Frontal cortex (tissue), 4 donors: ENCODE data around the gene TSPAN31. TPM values are rescaled to one million over a fixed set of nuclear protein-coding genes. Genes with fewer than 3 reads are reported as not detected.
A peak's percentile ranks its signal among the peaks of the same experiment; 100 is the strongest.
"Not testable (repeated sequence)": the region's sequence is repeated elsewhere in the genome, so short reads cannot be mapped to it uniquely, and the experiment has no call there.

ENCODE experiments used
- DNase-seq, 2 donors: peaks; one replicate each; pipeline ENCODE4 v3.0.0; 2012; ENCODE audit warnings: low spot score in 2 of 2
- FAIRE-seq: peaks from 2 replicates; lab custom pipeline; 2012; peaks lifted over from hg19 to GRCh38; lab: Jason Lieb, UNC
- total RNA-seq: library from RNA; depleted of rRNA; stranded (reverse); fragments of >200 nt; gene quantifications from one replicate; pipeline ENCODE4 v1.2.3, GENCODE V29; 2014
- donor health status: control.
- donor health status: control.
- donor health status: control.

TSPAN31 gene
- total RNA-seq, 1 donor from 2014 or later, result 38.3 TPM

DNA sequence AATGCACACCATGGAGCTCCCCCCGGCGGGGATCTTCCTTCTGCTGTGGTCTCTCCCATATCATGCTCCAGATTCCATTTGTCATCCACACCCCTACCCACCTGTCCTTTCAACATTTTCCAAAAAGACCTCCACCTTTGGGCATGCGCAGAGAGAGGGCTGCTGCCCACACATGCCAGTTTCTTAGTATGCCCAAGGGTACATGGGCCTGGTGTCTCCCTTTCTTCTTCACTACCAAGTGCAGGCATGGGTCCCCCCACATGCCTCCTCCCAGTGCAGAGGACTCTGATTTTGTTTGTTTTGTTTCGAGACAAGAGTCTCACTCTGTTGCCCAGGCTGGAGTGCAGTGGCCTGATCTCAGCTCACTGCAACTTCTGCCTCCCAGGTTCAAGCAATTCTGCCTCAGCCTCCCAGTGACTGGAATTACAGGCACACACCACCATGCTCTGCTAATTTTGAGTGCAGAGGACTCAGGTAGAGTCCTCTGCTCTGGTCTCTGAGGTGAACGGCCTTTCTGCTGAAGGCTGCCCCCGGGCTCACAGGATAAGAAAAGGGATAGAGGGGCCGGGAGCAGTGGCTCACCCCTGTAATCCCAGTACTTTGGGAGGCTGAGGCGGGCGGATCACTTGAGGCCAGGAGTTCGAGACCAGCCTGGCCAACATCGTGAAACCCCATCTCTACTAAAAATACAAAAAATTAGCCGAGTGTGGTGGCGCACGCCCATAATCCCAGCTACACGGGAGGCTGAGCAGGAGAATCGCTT lies 22.8 kb upstream of the TSPAN31 start:
- FAIRE-seq, result not testable (repeated sequence)
- peak in 1 of 2 donors; percentile 6 for DNase-seq

- DNase-seq, result peak in 1 of 2 donors; percentile 11
Measured at GRCh38 chr12:57722716-57723629, 21.9 kb upstream of the TSPAN31 start.

GRCh38 chr12:57723630-57723962 lies 21.2 kb upstream of the TSPAN31 start:
- FAIRE-seq (no peak), DNase-seq (peak in 1 of 2 donors; percentile 12)

More at GRCh38 chr12:57722716-57723629, 21.9 kb upstream of the TSPAN31 start:
- FAIRE-seq, result no peak

DNA sequence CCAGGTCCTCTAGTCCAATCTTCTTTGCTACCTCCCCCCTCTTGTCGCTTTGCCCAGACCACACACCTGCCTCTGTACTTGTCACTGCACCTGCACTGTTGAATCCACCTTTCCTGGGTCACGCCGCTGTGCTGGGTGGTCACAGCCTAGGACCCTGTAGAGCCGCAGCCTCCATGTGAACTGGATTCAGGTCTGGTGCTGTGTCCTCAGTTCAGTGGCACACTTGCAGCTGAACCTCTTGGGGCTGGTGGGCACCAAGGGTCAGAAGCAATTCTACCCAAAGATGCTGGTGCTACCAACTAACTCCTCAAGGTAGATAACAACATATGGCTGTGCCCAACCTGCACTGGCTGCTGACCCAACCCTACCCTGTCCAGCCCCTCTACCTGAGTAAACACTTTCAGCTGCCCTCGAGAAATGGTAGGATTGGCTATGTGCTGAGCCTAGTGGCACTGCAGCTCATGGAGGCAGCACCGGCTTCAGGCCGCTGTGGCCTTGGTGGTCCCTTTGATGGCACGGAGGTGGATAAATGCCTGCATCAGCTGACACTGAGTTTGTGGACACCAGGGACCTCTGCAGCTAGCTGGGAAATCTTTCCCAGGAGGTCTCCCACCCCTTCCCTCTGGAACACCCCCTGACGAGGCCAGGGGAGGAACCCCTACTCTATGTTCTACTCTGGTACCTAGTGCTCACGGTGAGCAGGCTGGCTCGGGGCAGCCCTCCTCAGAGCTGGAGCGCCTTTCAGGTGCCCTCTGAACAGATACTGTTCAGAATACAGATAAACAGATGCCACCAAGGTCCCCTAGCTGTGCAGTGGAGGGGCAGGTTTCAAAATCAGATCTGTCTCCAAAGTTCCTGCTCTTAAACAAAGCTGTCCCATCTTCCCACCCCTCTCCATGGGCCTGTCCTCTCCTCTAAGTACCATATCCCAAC lies 20.6 kb upstream of the TSPAN31 start:
- FAIRE-seq (no peak), DNase-seq (peak in 1 of 2 donors; percentile 18)

DNA sequence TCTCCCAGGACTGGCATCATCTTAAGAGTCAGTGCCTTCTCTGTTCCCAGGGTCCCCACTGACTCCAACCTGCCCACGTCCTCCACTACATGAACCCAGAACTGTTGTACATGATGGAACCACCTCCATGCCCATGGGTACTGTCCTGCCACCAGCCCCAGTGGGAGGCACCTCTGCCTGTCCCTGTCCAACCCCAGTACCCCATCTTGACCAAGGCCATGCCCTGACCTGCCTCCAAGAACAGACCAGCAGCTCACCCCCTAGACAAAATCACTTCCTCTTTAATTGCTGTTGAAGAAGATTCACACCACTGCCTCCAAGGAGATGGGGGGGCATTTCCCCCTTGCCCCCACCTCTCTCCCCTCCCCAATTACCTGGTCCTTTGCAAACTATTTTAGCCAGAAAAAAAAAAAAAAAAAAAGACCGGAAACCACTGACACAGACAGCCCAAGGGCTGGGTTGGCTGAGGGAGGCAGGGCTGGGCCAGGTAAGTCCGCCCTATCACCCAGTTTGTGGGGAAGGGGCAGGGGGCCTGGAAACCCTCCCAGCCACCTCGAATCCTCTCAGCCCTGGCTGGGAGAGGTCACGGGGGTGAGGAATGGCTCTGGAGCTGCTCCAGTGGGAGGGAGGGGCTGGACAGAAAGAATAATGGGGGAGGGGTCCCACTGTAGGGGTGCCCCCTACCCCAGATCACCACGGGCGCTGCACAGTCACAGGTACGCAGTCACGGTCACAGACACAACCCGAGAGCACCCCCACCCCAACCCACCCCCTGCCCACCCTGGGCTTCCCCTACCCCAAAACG lies 19.7 kb upstream of the TSPAN31 start:
- peak in 1 of 2 donors; percentile 10 for DNase-seq
- FAIRE-seq, result no peak

DNA sequence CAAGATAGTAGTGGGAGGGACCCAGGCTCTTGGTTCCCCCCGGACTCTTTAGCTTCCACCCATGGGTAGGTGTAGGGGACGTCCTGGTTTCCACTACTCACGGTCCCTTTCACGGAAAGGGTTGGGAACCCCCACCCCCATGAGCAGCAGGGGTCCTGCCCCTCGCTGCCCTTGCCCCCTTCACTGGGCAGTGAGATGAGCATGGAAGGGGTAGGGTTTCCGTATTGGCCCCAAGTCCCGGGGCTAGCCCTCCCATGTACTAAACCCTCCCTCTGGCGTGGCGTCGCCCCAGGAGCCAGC lies 19.0 kb upstream of the TSPAN31 start:
- FAIRE-seq (no peak), DNase-seq (no peak)

DNA sequence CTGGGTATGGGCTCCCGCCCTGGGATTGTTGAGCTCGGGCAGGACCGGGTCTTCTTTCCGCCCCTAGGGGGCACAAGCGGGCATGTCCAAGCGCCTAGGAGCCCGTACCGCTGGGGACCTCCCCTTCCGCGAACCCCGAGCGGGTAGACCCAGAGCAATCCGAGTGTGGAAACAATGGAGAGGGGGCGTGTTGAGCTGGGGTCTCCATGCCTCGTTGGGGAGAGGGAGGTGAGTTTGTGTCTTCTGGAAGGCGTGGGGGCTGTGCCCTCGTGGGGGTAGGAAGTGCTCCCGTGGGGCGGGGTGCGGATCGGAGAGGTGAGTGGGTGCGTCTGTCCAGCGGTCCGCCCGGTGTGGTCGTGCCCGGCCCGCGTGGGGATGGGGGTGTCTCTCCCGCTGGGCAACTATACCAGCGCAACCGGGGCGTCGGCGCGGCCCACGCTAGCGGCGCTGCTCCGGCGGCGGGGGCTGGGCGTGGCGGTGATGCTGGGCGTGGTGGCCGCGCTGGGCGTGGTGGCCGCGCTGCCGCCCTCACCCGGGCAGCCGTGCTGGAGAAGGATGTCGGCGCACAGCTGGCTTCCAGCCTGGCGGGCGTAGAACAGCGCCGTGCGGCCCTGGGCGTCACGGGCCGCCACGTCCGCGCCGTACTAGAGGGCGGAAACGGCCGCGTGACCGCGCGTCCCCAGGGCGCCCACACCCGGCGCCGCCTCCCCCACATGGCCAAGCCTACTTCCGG lies 18.5 kb upstream of the TSPAN31 start:
- DNase-seq (peak; percentile 67 to 86), FAIRE-seq (no peak)

DNA sequence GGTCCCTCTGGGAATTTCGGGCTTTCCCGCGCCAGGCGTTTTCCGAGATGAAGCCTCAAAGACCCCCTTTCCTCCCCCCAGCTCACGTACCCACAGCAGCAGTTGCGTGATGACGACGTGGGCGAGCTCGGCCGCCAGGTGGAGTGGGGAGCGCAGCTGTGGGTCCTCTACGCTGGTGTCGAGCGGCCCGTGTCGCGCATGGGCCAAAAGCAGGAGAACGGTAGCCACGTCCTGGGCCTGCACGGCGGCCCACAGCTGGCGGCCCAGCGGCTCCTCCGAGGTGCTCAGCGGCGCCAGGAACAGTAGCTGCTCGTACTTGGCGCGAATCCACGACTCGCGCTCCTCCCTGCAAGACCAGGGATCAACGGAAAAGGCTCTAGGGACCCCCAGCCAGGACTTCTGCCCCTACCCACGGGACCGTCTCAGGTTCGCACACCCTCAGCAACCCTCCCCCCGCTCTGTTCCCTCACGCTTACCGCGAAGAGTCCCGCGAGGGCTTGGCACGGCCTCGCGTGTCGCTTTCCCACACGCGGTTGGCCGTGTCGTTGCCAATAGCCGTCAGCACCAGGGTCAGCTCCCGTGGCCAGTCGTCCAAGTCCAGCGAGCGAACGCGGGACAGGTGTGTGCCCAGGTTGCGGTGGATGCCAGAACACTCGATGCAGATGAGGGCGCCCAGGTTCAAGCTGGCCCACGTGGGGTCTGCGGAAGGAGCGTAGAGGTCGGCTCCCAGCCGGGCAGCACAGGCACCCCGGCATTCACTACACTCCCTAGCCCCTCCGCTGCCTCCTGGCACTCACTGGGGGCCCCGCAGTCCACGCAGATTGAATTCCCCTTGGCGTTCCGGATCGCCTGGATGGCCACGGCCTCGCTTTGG lies 17.7 kb upstream of the TSPAN31 start:
- no peak for FAIRE-seq
- peak in 1 of 2 donors; percentile 31 for DNase-seq

DNA sequence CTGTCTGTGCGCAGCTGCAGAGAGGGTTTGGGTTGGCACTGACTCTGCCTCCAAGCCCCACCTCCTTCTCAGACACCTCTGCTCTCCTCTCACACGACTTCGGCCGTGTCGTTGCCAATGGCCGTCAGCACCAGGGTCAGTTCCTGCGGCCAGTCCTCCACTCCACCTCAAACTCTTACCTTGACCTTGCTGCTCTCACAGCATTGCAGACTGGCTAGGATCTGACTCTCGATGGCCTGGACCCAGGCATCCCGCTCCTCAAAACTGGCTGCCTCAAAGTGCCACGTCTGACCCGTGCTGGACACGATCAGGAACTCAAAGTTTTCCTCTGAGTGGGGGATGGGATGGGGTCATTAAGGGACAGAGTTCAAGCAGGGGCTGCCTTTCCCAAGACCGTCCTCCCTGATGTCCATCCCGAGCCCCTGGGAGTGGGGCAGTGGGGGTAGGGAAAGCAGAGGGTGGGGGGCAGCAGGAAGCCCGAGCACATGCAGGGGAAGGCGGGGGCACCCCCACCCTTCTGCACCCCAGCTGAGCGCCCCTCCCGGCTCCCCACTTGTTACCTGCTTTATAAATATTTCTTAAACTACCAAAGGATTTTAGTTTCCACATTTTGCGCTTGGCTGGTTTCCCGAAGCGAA lies 17.0 kb upstream of the TSPAN31 start:
- DNase-seq (peak in 1 of 2 donors; percentile 17), FAIRE-seq (no peak)

- FAIRE-seq (no peak), DNase-seq (peak in 1 of 2 donors; percentile 5)
Measured at GRCh38 chr12:57729321-57729844, 15.5 kb upstream of the TSPAN31 start.

DNA sequence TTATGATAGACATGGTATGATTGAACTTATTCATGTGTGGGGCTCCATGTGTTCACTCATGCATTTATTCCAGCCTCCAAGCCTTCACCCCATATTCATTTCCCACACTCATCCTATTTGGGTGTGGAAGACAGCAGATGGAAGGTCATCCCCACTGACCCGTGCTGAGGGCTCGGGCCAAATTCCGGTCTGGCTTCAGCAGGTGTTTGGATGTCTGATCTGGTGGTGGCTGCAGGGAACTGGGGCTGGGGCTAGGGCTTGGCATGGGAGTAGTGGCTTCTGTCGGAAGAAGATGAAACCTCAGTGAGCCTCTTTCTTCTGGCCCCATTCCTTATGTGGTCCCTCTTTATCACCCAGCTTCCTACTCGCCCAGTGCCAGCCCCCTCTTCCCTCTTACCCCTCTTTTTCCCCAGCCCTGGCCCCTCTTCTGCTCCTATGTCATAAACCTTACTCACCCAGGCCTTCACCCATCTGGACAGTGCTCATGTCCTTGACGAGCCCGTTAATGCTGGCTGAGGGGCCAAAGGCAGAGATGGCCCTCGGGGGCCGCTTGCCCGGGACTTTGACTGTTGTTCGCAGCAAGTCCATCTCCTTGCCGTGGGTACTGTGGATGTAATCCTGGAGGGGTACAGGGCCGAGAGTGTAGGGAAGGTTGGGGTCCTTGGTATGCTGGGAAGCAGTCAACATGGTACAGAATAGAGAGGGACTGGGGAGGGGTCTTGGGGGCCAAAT lies 14.3 kb upstream of the TSPAN31 start:
- DNase-seq (no peak), FAIRE-seq (no peak)

GRCh38 chr12:57731411-57732080 lies 13.3 kb upstream of the TSPAN31 start:
- DNase-seq (no peak), FAIRE-seq (no peak)

GRCh38 chr12:57732270-57732669 lies 12.6 kb upstream of the TSPAN31 start:
- no peak for DNase-seq
- FAIRE-seq, result no peak

GRCh38 chr12:57732726-57733593 lies 11.9 kb upstream of the TSPAN31 start:
- DNase-seq, result no peak
- FAIRE-seq, result no peak

- FAIRE-seq (no peak), DNase-seq (no peak)
Measured at GRCh38 chr12:57733928-57734327, 10.9 kb upstream of the TSPAN31 start.
